Gastrocnemius medialis (tissue), 4 donors: ENCODE results near the gene SP100. TPM values are rescaled to one million over a fixed set of nuclear protein-coding genes. Genes with fewer than 3 reads are reported as not detected.
"Not testable (repeated sequence)": the region's sequence is repeated elsewhere in the genome, so short reads cannot be mapped to it uniquely, and the experiment has no call there.

Source experiments
- ATAC-seq, 2 donors: fragments of 150-250 bp; one replicate each; pipeline ENCODE4 v1.9.1; 2016
- DNase-seq, 2 donors: peaks; one replicate each; pipeline ENCODE4 v3.0.0-alpha.2; 2019
- H3K27ac ChIP-seq, 4 donors: fragments of 200-600 bp; sonication (generic); 1 replicate in 1 of 4; 2 replicates in 3 of 4; pipeline ENCODE4 v1.5.1; 2016 to 2018; ENCODE audit warnings: mild to moderate bottlenecking in 2 of 4, moderate library complexity in 1 of 4
- H3K27me3 ChIP-seq, 3 donors: fragments of 200-600 bp; sonication (generic) in 2 of 3; 1 replicate in 1 of 3; 2 replicates in 2 of 3; pipeline versions ENCODE4 v1.5.1 to v1.6.0; 2016 to 2019; ENCODE audit warnings: mild to moderate bottlenecking in 1 of 3, moderate library complexity in 1 of 3
- H3K36me3 ChIP-seq, 2 donors: fragments of 200-600 bp; sonication (generic) in 1 of 2; one replicate each; pipeline ENCODE4 v1.5.1; 2017 to 2018
- H3K4me1 ChIP-seq, 2 donors: fragments of 200-600 bp; sonication (generic) in 1 of 2; one replicate each; pipeline ENCODE4 v1.5.1; 2016 to 2017; ENCODE audit warnings: mild to moderate bottlenecking in 2 of 2
- H3K4me3 ChIP-seq, 4 donors: fragments of 200-600 bp; sonication (generic) in 3 of 4; 1 replicate in 1 of 4; 2 replicates in 3 of 4; pipeline ENCODE4 v1.5.1; 2016 to 2019; ENCODE audit warnings: mild to moderate bottlenecking in 2 of 4
- H3K9me3 ChIP-seq, 3 donors: fragments of 200-600 bp; sonication (generic) in 2 of 3; 1 replicate in 1 of 3; 2 replicates in 2 of 3; pipeline ENCODE4 v1.5.1; 2016 to 2019
- CTCF ChIP-seq, 5 experiments: fragments of 450-650 bp in 3 of 5; fragments of 200-600 bp in 2 of 5; sonication (generic) in 2 of 5; IDR thresholded peaks in 4 of 5; conservative IDR thresholded peaks in 1 of 5; 1 replicate in 4 of 5; 2 replicates in 1 of 5; pipeline ENCODE4 v1.5.1; 2016 to 2019; ENCODE audit warnings: antibody characterized with exemption in 5 of 5, mild to moderate bottlenecking in 3 of 5, moderate library complexity in 3 of 5
- POLR2A ChIP-seq, 2 donors: fragments of 450-650 bp; IDR thresholded peaks; one replicate each; pipeline ENCODE4 v1.6.1; 2017; ENCODE audit warnings: antibody characterized with exemption in 2 of 2, mild to moderate bottlenecking in 2 of 2, moderate library complexity in 2 of 2
- in situ Hi-C, 4 donors: fragments of 200-750 bp; cut with MboI; loops; one replicate each; pipeline versions ENCODE4 v1.15.0 to v1.8.0; 2017; ENCODE audit warnings: low sequenced_read_pairs in 4 of 4
- intact Hi-C: fragments of 100-400 bp; cut with DNase I; formaldehyde crosslinking; loops from one replicate; pipeline ENCODE4 v1.15.1; 2023; ENCODE audit warnings: low total_unique reads
- total RNA-seq, 4 donors: library from RNA; depleted of rRNA; stranded (reverse); fragments of >200 nt; gene quantifications; one replicate each; pipeline versions ENCODE4 v1.1.0 to v1.2.3, GENCODE V29; 2016

Gene SP100
- total RNA-seq, 4 donors from 2014 or later = 18.2 to 30.7 (median 19.5) TPM

GRCh38 chr2:230394301-230394700, 21.7 kb upstream of the SP100 start:
- Histone ChIP-seq H3K4me3 (no peak overlapping the region), H3K27ac (no peak overlapping the region), H3K27me3 (no peaks in the 10 kb centered on the region), H3K4me1 (no peaks in the 10 kb centered on the region), H3K36me3 (no peaks in the 10 kb centered on the region), H3K9me3 (no peaks in the 10 kb centered on the region)
- ATAC-seq (no peak), DNase-seq (no peak)
- TF ChIP-seq CTCF (IDR thresholded peaks at IDR 0.05 in 4 of 5, conservative IDR thresholded peaks at IDR 0.05 in 1 of 5) = no peak
- no peak for TF ChIP-seq POLR2A (IDR thresholded peaks at IDR 0.05)
- in situ Hi-C loops (no loop called here), intact Hi-C loops (no loop called here)

- intact Hi-C loops, H3K4me1 ChIP-seq, H3K36me3 ChIP-seq, H3K27ac ChIP-seq, H3K27me3 ChIP-seq, ATAC-seq, DNase-seq, in situ Hi-C loops, H3K9me3 ChIP-seq, H3K4me3 ChIP-seq: not testable (repeated sequence)
Measured at GRCh38 chr2:230398698-230399097, 17.3 kb upstream of the SP100 start.

- DNase-seq (no peak), ATAC-seq (no peak)
- H3K36me3 ChIP-seq = no peaks in the 10 kb centered on the region
- in situ Hi-C loops = no loop called here
- no peaks in the 10 kb centered on the region for H3K27me3 ChIP-seq
- H3K4me1 ChIP-seq = no peaks in the 10 kb centered on the region
- no peaks in the 10 kb centered on the region for H3K9me3 ChIP-seq
- H3K4me3 ChIP-seq = no peak overlapping the region
- H3K27ac ChIP-seq = no peak overlapping the region
- intact Hi-C loops = no loop called here
- TF ChIP-seq CTCF (IDR thresholded peaks at IDR 0.05 in 4 of 5, conservative IDR thresholded peaks at IDR 0.05 in 1 of 5) (no peak), POLR2A (IDR thresholded peaks at IDR 0.05) (no peak)
Measured at GRCh38 chr2:230400041-230400440, 16.0 kb upstream of the SP100 start.

- in situ Hi-C loops = no loop called here
- no peak for TF ChIP-seq CTCF (IDR thresholded peaks at IDR 0.05 in 4 of 5, conservative IDR thresholded peaks at IDR 0.05 in 1 of 5)
- no peak for TF ChIP-seq POLR2A (IDR thresholded peaks at IDR 0.05)
- no peak overlapping the region for H3K27ac ChIP-seq
- no peaks in the 10 kb centered on the region for H3K4me1 ChIP-seq
- no peak for DNase-seq
- no peaks in the 10 kb centered on the region for H3K27me3 ChIP-seq
- no peaks in the 10 kb centered on the region for H3K36me3 ChIP-seq
- H3K4me3 ChIP-seq = no peak overlapping the region
- no peaks in the 10 kb centered on the region for H3K9me3 ChIP-seq
- intact Hi-C loops = no loop called here
- ATAC-seq = no peak
Measured at GRCh38 chr2:230400454-230400853, 15.5 kb upstream of the SP100 start.

GRCh38 chr2:230401026-230401425, 15.0 kb upstream of the SP100 start:
- in situ Hi-C loops, H3K27me3 ChIP-seq, H3K4me3 ChIP-seq, H3K9me3 ChIP-seq, ATAC-seq, H3K27ac ChIP-seq, H3K36me3 ChIP-seq, DNase-seq, H3K4me1 ChIP-seq, intact Hi-C loops: not testable (repeated sequence)

- ATAC-seq (no peak), DNase-seq (no peak)
- Histone ChIP-seq H3K27ac (no peak overlapping the region), H3K9me3 (no peaks in the 10 kb centered on the region), H3K4me3 (no peak overlapping the region), H3K36me3 (no peaks in the 10 kb centered on the region), H3K27me3 (no peaks in the 10 kb centered on the region), H3K4me1 (peaks cover under 1 to 4% of the 10 kb centered on the region in 2 donors)
- in situ Hi-C loops = no loop called here
- no peak for TF ChIP-seq CTCF (IDR thresholded peaks at IDR 0.05 in 4 of 5, conservative IDR thresholded peaks at IDR 0.05 in 1 of 5)
- TF ChIP-seq POLR2A (IDR thresholded peaks at IDR 0.05) = no peak
- intact Hi-C loops = no loop called here
Measured at GRCh38 chr2:230403746-230404145, 12.3 kb upstream of the SP100 start.
